Liver (tissue), 9 donors: Measurements from ENCODE around the gene EXOSC5. TPM values are rescaled to one million over a fixed set of nuclear protein-coding genes. Genes with fewer than 3 reads are reported as not detected.

Source experiments
- DNase-seq: peaks from one replicate; pipeline ENCODE4 v3.0.0-alpha.2; 2017; ENCODE audit warnings: low spot score
- H3K27ac ChIP-seq, 2 donors: one replicate each; pipeline ENCODE4 v1.7.0; 2013; ENCODE audit warnings: inconsistent platforms in 2 of 2, low read length in 2 of 2, control low read depth in 1 of 2, low read depth in 1 of 2, mild to moderate bottlenecking in 1 of 2
- H3K27me3 ChIP-seq, 4 donors: one replicate each; pipeline versions ENCODE4 v1.6.1 to v1.7.0; 2013; ENCODE audit warnings: low read length in 3 of 4, inconsistent platforms in 1 of 4, mild to moderate bottlenecking in 1 of 4, moderate library complexity in 1 of 4; ENCODE audit not compliant: control insufficient read depth in 4 of 4, insufficient read depth in 4 of 4
- H3K36me3 ChIP-seq, 4 donors: one replicate each; pipeline versions ENCODE4 v1.6.1 to v1.7.0; 2013; ENCODE audit warnings: low read length in 3 of 4, mild to moderate bottlenecking in 3 of 4, low read depth in 1 of 4, moderate library complexity in 1 of 4; ENCODE audit not compliant: control insufficient read depth in 4 of 4, insufficient read depth in 3 of 4
- H3K4me1 ChIP-seq, 4 donors: one replicate each; pipeline versions ENCODE4 v1.6.1 to v1.7.0; 2013; ENCODE audit warnings: low read length in 3 of 4, mild to moderate bottlenecking in 3 of 4, moderate library complexity in 1 of 4; ENCODE audit not compliant: control insufficient read depth in 4 of 4, insufficient read depth in 4 of 4
- H3K4me3 ChIP-seq, 3 donors: one replicate each; pipeline versions ENCODE4 v1.6.1 to v1.7.0; 2013; ENCODE audit warnings: low read length in 3 of 3, control low read depth in 1 of 3, low read depth in 1 of 3, mild to moderate bottlenecking in 1 of 3
- H3K9ac ChIP-seq, 2 donors: one replicate each; pipeline ENCODE4 v1.7.0; 2013; ENCODE audit warnings: low read length in 2 of 2, mild to moderate bottlenecking in 2 of 2, moderate library complexity in 2 of 2, control low read depth in 1 of 2, low read depth in 1 of 2
- H3K9me3 ChIP-seq, 4 donors: one replicate each; pipeline versions ENCODE4 v1.6.1 to v1.7.0; 2013; ENCODE audit warnings: low read length in 3 of 4; ENCODE audit not compliant: control insufficient read depth in 4 of 4
- EGR1 ChIP-seq, 2 donors: IDR thresholded peaks; 2 replicates each; pipeline ENCODE4 v1.6.1; 2016 to 2018; ENCODE audit warnings: antibody characterized with exemption in 2 of 2, low read depth in 2 of 2
- FOXA1 ChIP-seq: IDR thresholded peaks from 2 replicates; pipeline ENCODE4 v1.6.1; 2016; ENCODE audit warnings: antibody characterized with exemption
- FOXA2 ChIP-seq: IDR thresholded peaks from 2 replicates; pipeline ENCODE4 v1.6.1; 2016; ENCODE audit warnings: antibody characterized with exemption
- GABPA ChIP-seq, 2 donors: IDR thresholded peaks in 1 of 2; conservative IDR thresholded peaks in 1 of 2; 2 replicates each; pipeline ENCODE4 v1.6.1; 2016; ENCODE audit warnings: antibody characterized with exemption in 2 of 2, mild to moderate bottlenecking in 1 of 2, moderate library complexity in 1 of 2
- HNF4A ChIP-seq, 2 donors: conservative IDR thresholded peaks; 2 replicates each; pipeline ENCODE4 v1.6.1; 2016; ENCODE audit warnings: antibody characterized with exemption in 2 of 2, mild to moderate bottlenecking in 2 of 2
- HNF4G ChIP-seq: IDR thresholded peaks from 2 replicates; pipeline ENCODE4 v1.6.1; 2016; ENCODE audit warnings: antibody characterized with exemption
- JUND ChIP-seq, 2 donors: IDR thresholded peaks; 2 replicates each; pipeline ENCODE4 v1.6.1; 2016; ENCODE audit warnings: antibody characterized with exemption in 2 of 2
- NR2F2 ChIP-seq: IDR thresholded peaks from 2 replicates; pipeline ENCODE4 v1.6.1; 2016; ENCODE audit warnings: antibody characterized with exemption
- RAD21 ChIP-seq, 2 donors: IDR thresholded peaks; 2 replicates each; pipeline ENCODE4 v1.6.1; 2016; ENCODE audit warnings: antibody characterized with exemption in 2 of 2, mild to moderate bottlenecking in 2 of 2
- REST ChIP-seq: IDR thresholded peaks from 2 replicates; pipeline ENCODE4 v1.6.1; 2016; ENCODE audit warnings: antibody characterized with exemption, mild to moderate bottlenecking
- RXRA ChIP-seq, 2 donors: IDR thresholded peaks; 2 replicates each; pipeline ENCODE4 v1.6.1; 2017 to 2018; ENCODE audit warnings: antibody characterized with exemption in 2 of 2, mild to moderate bottlenecking in 1 of 2
- SP1 ChIP-seq: IDR thresholded peaks from 2 replicates; pipeline ENCODE4 v1.6.1; 2018; ENCODE audit warnings: antibody characterized with exemption, mild to moderate bottlenecking
- TAF1 ChIP-seq: conservative IDR thresholded peaks from 2 replicates; pipeline ENCODE4 v1.6.1; 2016; ENCODE audit warnings: antibody characterized with exemption, mild to moderate bottlenecking
- YY1 ChIP-seq: IDR thresholded peaks from 2 replicates; pipeline ENCODE4 v1.6.1; 2016; ENCODE audit warnings: antibody characterized with exemption, mild to moderate bottlenecking
- WGBS: extraction: QIAGEN DNeasy Blood & Tissue Kit; methylation state at CpG from one replicate; pipeline ENCODE4 v1.1.7; 2013; 5-methylcytosine and 5-hydroxymethylcytosine counted together
- polyA plus RNA-seq, 2 donors: library from polyadenylated mRNA; stranded (reverse) in 1 of 2; unstranded in 1 of 2; fragments of 200-250 nt in 1 of 2; fragments of >200 nt in 1 of 2; fragmentation: Nextera tagmentation in 1 of 2; extraction: Ambion mirVana in 1 of 2; gene quantifications; one replicate each; pipeline versions ENCODE4 v1.2.1 to v1.2.3, GENCODE V29; 2013 to 2015
- total RNA-seq, 2 donors: library from RNA; depleted of rRNA; stranded (reverse); fragments of >200 nt; gene quantifications; one replicate each; pipeline ENCODE4 v1.2.3, GENCODE V29; 2014
- TF ChIP-seq, protein P1 (sequence below): IDR thresholded peaks from 2 replicates; pipeline ENCODE4 v1.6.1; 2016; ENCODE audit warnings: antibody characterized with exemption
- TF ChIP-seq, protein P2 (sequence below): IDR thresholded peaks from 2 replicates; pipeline ENCODE4 v1.6.1; 2016; ENCODE audit warnings: antibody characterized with exemption
- TF ChIP-seq, protein P3 (sequence below): fragments of 150-350 bp; IDR thresholded peaks from 2 replicates; pipeline ENCODE4 v1.5.1; 2017; ENCODE audit warnings: improper control_type of control experiment, low read depth, low read length; ENCODE audit not compliant: missing input control
- TF ChIP-seq, protein P4 (sequence below): IDR thresholded peaks from 2 replicates; pipeline ENCODE4 v1.6.1; 2016; ENCODE audit warnings: antibody characterized with exemption
- donor health status: healthy.
- donor health status: healthy.
- donor health status: healthy.
- donor health status: healthy.
- donor health status: healthy.

The EXOSC5 gene
- total and polyA plus RNA-seq, 4 donors: 8.3 to 26.7 (median 18.9) TPM

- DNase-seq: no peak
- TF ChIP-seq SP1 (no peak), EGR1 (IDR thresholded peaks at IDR 0.05; ENCODE audit: low read depth in 2 of 2) (no peak), HNF4G (no peak), NR2F2 (no peak), TAF1 (no peak), YY1 (no peak), HNF4A (conservative IDR thresholded peaks at IDR 0.05) (no peak), RAD21 (IDR thresholded peaks at IDR 0.05) (no peak), GABPA (IDR thresholded peaks at IDR 0.05 in 1 of 2, conservative IDR thresholded peaks at IDR 0.05 in 1 of 2) (no peak), FOXA1 (no peak), RXRA (IDR thresholded peaks at IDR 0.05) (no peak), REST (no peak), JUND (IDR thresholded peaks at IDR 0.05) (no peak), FOXA2 (no peak)
- TF ChIP-seq, protein P1, sequence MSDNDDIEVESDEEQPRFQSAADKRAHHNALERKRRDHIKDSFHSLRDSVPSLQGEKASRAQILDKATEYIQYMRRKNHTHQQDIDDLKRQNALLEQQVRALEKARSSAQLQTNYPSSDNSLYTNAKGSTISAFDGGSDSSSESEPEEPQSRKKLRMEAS: no peak
- TF ChIP-seq, protein P2, sequence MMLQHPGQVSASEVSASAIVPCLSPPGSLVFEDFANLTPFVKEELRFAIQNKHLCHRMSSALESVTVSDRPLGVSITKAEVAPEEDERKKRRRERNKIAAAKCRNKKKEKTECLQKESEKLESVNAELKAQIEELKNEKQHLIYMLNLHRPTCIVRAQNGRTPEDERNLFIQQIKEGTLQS: no peak
- TF ChIP-seq, protein P3, sequence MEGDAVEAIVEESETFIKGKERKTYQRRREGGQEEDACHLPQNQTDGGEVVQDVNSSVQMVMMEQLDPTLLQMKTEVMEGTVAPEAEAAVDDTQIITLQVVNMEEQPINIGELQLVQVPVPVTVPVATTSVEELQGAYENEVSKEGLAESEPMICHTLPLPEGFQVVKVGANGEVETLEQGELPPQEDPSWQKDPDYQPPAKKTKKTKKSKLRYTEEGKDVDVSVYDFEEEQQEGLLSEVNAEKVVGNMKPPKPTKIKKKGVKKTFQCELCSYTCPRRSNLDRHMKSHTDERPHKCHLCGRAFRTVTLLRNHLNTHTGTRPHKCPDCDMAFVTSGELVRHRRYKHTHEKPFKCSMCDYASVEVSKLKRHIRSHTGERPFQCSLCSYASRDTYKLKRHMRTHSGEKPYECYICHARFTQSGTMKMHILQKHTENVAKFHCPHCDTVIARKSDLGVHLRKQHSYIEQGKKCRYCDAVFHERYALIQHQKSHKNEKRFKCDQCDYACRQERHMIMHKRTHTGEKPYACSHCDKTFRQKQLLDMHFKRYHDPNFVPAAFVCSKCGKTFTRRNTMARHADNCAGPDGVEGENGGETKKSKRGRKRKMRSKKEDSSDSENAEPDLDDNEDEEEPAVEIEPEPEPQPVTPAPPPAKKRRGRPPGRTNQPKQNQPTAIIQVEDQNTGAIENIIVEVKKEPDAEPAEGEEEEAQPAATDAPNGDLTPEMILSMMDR: no peak
- TF ChIP-seq, protein P4, sequence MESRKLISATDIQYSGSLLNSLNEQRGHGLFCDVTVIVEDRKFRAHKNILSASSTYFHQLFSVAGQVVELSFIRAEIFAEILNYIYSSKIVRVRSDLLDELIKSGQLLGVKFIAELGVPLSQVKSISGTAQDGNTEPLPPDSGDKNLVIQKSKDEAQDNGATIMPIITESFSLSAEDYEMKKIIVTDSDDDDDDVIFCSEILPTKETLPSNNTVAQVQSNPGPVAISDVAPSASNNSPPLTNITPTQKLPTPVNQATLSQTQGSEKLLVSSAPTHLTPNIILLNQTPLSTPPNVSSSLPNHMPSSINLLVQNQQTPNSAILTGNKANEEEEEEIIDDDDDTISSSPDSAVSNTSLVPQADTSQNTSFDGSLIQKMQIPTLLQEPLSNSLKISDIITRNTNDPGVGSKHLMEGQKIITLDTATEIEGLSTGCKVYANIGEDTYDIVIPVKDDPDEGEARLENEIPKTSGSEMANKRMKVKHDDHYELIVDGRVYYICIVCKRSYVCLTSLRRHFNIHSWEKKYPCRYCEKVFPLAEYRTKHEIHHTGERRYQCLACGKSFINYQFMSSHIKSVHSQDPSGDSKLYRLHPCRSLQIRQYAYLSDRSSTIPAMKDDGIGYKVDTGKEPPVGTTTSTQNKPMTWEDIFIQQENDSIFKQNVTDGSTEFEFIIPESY: no peak
- Histone ChIP-seq H3K36me3 (no peaks in the 10 kb centered on the region), H3K4me3 (no peak overlapping the region), H3K4me1 (peaks cover 0 to 4% (median 3%) of the 10 kb centered on the region in 4 donors), H3K27me3 (no peaks in the 10 kb centered on the region), H3K27ac (no peak overlapping the region), H3K9me3 (no peaks in the 10 kb centered on the region), H3K9ac (no peak overlapping the region)
- WGBS: 97% methylated on average over 2 of the region's 2 CpGs
Measured at GRCh38 chr19:41369769-41370168, 27.4 kb downstream of the EXOSC5 start.
